HEK293 (cell line): Measurements from ENCODE around the gene ZNF146.

ENCODE experiments used
- CTCF ChIA-PET: fragments of 350-600 bp; formaldehyde crosslinking; extraction: SDS; loops from one replicate; lab custom pipeline; 2021; ENCODE audit warnings: antibody characterized with exemption; lab: Yijun Ruan, JAX
- POLR2A ChIA-PET: fragments of 300-600 bp; formaldehyde crosslinking; extraction: SDS; loops from one replicate; lab custom pipeline; 2020; ENCODE audit warnings: antibody characterized with exemption, inconsistent platforms; lab: Yijun Ruan, JAX
- H3K27ac ChIP-seq: fragments of 200-500 bp; sonication (Bioruptor generic); 2 replicates; pipeline ENCODE4 v1.5.1; 2014; ENCODE audit warnings: low read depth, low read length, control low read depth, inconsistent platforms; ENCODE audit errors: extremely low read depth
- H3K36me3 ChIP-seq, 2 experiments: fragments of 200-500 bp in 1 of 2; sonication (Bioruptor generic) in 1 of 2; 1 replicate in 1 of 2; 2 replicates in 1 of 2; pipeline ENCODE4 v1.5.1; 2014 to 2017; ENCODE audit warnings: inconsistent platforms in 2 of 2, low read length in 2 of 2; ENCODE audit not compliant: control insufficient read depth in 2 of 2, insufficient read depth in 1 of 2
- H3K4me1 ChIP-seq: fragments of 200-500 bp; sonication (Bioruptor generic); 2 replicates; pipeline ENCODE4 v1.5.1; 2014; ENCODE audit warnings: mild to moderate bottlenecking, low read length, inconsistent platforms; ENCODE audit not compliant: control insufficient read depth, insufficient read depth
- H3K4me3 ChIP-seq: 2 replicates; pipeline ENCODE4 v1.5.1; 2011; ENCODE audit warnings: low read depth, mild to moderate bottlenecking, control low read depth, low read length, moderate library complexity
- H3K9me3 ChIP-seq: fragments of 200-500 bp; sonication (Bioruptor generic); 2 replicates; pipeline ENCODE4 v1.5.1; 2014; ENCODE audit warnings: low read depth, low read length, inconsistent platforms; ENCODE audit not compliant: control insufficient read depth, insufficient read depth
- BCL11A ChIP-seq: fragments of 450-650 bp; formaldehyde crosslinking; IDR thresholded peaks from 2 replicates; pipeline ENCODE4 v1.5.1; 2016; ENCODE audit warnings: low read depth, missing biosample characterization, missing genetic modification characterization
- IKZF3 ChIP-seq: fragments of 450-650 bp; IDR thresholded peaks from 2 replicates; pipeline ENCODE4 v1.5.0; 2018; ENCODE audit warnings: missing biosample characterization, mild to moderate bottlenecking, missing genetic modification characterization, moderate library complexity
- MYNN ChIP-seq: fragments of 450-650 bp; formaldehyde crosslinking; IDR thresholded peaks from 2 replicates; pipeline ENCODE4 v1.5.1; 2016; ENCODE audit warnings: missing biosample characterization, missing genetic modification characterization, borderline replicate concordance
- PRDM4 ChIP-seq: fragments of 450-650 bp; formaldehyde crosslinking; IDR thresholded peaks from 2 replicates; pipeline ENCODE4 v1.5.1; 2017; ENCODE audit warnings: missing biosample characterization, missing genetic modification characterization
- REST ChIP-seq: fragments of 450-650 bp; formaldehyde crosslinking; IDR thresholded peaks from 2 replicates; pipeline ENCODE4 v1.5.1; 2016; ENCODE audit warnings: missing biosample characterization, missing genetic modification characterization
- YY2 ChIP-seq: fragments of 450-650 bp; formaldehyde crosslinking; IDR thresholded peaks from 2 replicates; pipeline ENCODE4 v1.5.1; 2016; ENCODE audit warnings: missing biosample characterization, missing genetic modification characterization
- ZNF10 ChIP-seq: fragments of 450-650 bp; formaldehyde crosslinking; IDR thresholded peaks from 2 replicates; pipeline ENCODE4 v1.5.1; 2017; ENCODE audit warnings: missing biosample characterization, missing genetic modification characterization
- ZNF112 ChIP-seq: fragments of 450-650 bp; formaldehyde crosslinking; IDR thresholded peaks from 2 replicates; pipeline ENCODE4 v1.5.0; 2017; ENCODE audit warnings: missing biosample characterization, missing genetic modification characterization
- ZNF148 ChIP-seq: fragments of 450-650 bp; formaldehyde crosslinking; IDR thresholded peaks from 2 replicates; pipeline ENCODE4 v1.5.0; 2017; ENCODE audit warnings: missing biosample characterization, missing genetic modification characterization, borderline replicate concordance
- ZNF174 ChIP-seq: fragments of 450-650 bp; formaldehyde crosslinking; IDR thresholded peaks from 2 replicates; pipeline ENCODE4 v1.5.0; 2017; ENCODE audit warnings: missing biosample characterization, mild to moderate bottlenecking, missing genetic modification characterization
- ZNF214 ChIP-seq: fragments of 450-650 bp; formaldehyde crosslinking; IDR thresholded peaks from 2 replicates; pipeline ENCODE4 v1.5.1; 2017; ENCODE audit warnings: missing biosample characterization, mild to moderate bottlenecking, missing genetic modification characterization, borderline replicate concordance
- ZNF223 ChIP-seq: fragments of 450-650 bp; formaldehyde crosslinking; IDR thresholded peaks from 2 replicates; pipeline ENCODE4 v1.5.1; 2016; ENCODE audit warnings: missing biosample characterization, missing genetic modification characterization
- ZNF26 ChIP-seq: fragments of 450-650 bp; formaldehyde crosslinking; IDR thresholded peaks from 2 replicates; pipeline ENCODE4 v1.5.1; 2016; ENCODE audit warnings: missing biosample characterization, missing genetic modification characterization
- ZNF266 ChIP-seq: fragments of 450-650 bp; formaldehyde crosslinking; IDR thresholded peaks from 2 replicates; pipeline ENCODE4 v1.5.1; 2016; ENCODE audit warnings: missing biosample characterization, missing genetic modification characterization, low read depth
- ZNF433 ChIP-seq: fragments of 450-650 bp; formaldehyde crosslinking; IDR thresholded peaks from 2 replicates; pipeline ENCODE4 v1.5.1; 2016; ENCODE audit warnings: missing biosample characterization, missing genetic modification characterization, low read depth
- ZNF48 ChIP-seq: fragments of 450-650 bp; formaldehyde crosslinking; IDR thresholded peaks from 2 replicates; pipeline ENCODE4 v1.5.1; 2016; ENCODE audit warnings: missing biosample characterization, missing genetic modification characterization
- ZNF530 ChIP-seq: fragments of 450-650 bp; formaldehyde crosslinking; IDR thresholded peaks from 2 replicates; pipeline ENCODE4 v1.5.1; 2016; ENCODE audit warnings: low read depth, missing biosample characterization, missing genetic modification characterization
- ZNF561 ChIP-seq: fragments of 450-650 bp; IDR thresholded peaks from 2 replicates; pipeline ENCODE4 v1.5.1; 2018; ENCODE audit warnings: missing biosample characterization, missing genetic modification characterization, borderline replicate concordance
- ZNF639 ChIP-seq: fragments of 450-650 bp; formaldehyde crosslinking; IDR thresholded peaks from 2 replicates; pipeline ENCODE4 v1.5.1; 2016; ENCODE audit warnings: missing biosample characterization, missing genetic modification characterization
- ZNF664 ChIP-seq: fragments of 450-650 bp; formaldehyde crosslinking; IDR thresholded peaks from 2 replicates; pipeline ENCODE4 v1.5.1; 2016; ENCODE audit warnings: missing biosample characterization, missing genetic modification characterization

The ZNF146 gene

GRCh38 chr19:36265064-36265463 is 50.2 kb downstream of the ZNF146 start:
- no peak overlapping the region for H3K27ac ChIP-seq
- H3K4me3 ChIP-seq = no peak overlapping the region
- no peaks in the 10 kb centered on the region for H3K4me1 ChIP-seq
- no peaks in the 10 kb centered on the region for H3K9me3 ChIP-seq
- TF ChIP-seq MYNN (tag by site-specific recombination) = no peak
- TF ChIP-seq ZNF148 (tag by site-specific recombination) = no peak
- no peak for TF ChIP-seq REST (tag by site-specific recombination)
- no peak for TF ChIP-seq ZNF639 (tag by site-specific recombination)
- no peak for TF ChIP-seq ZNF664 (tag by site-specific recombination)
- TF ChIP-seq ZNF530 (tag by site-specific recombination) = no peak
- no peak for TF ChIP-seq YY2 (tag by site-specific recombination)
- TF ChIP-seq ZNF433 (tag by site-specific recombination) = no peak
- no peak for TF ChIP-seq ZNF561 (tag by site-specific recombination)
- no peak for TF ChIP-seq IKZF3 (tag by site-specific recombination)
- TF ChIP-seq ZNF223 (tag by site-specific recombination) = no peak
- TF ChIP-seq BCL11A (tag by site-specific recombination) = no peak
- TF ChIP-seq ZNF214 (tag by site-specific recombination) = no peak
- no peak for TF ChIP-seq ZNF112 (tag by site-specific recombination)
- no peak for TF ChIP-seq ZNF26
- TF ChIP-seq PRDM4 = no peak
- TF ChIP-seq ZNF10 (tag by site-specific recombination) = no peak
- no peak for TF ChIP-seq ZNF174 (tag by site-specific recombination)
- no peak for TF ChIP-seq ZNF266
- no peak for TF ChIP-seq ZNF48 (tag by site-specific recombination)
- ChIA-PET POLR2A (no interaction called here), CTCF (no interaction called here)
- no peaks in the 10 kb centered on the region for H3K36me3 ChIP-seq
